Upper lobe of right lung (tissue), 1 donor: ENCODE results near the gene AFF1. TPM values are rescaled to one million over a fixed set of nuclear protein-coding genes. Genes with fewer than 3 reads are reported as not detected.
"Not testable (repeated sequence)": the region's sequence is repeated elsewhere in the genome, so short reads cannot be mapped to it uniquely, and the experiment has no call there.

Experiments
- ATAC-seq: fragments of 200-7000 bp; cut with Tn5 transposase; one replicate; pipeline ENCODE4 v1.9.1; 2020; ENCODE audit warnings: mild to moderate bottlenecking, moderate library complexity
- DNase-seq: peaks from one replicate; pipeline ENCODE4 v3.0.0-alpha.2; 2020
- H3K27ac ChIP-seq: fragments of 200-600 bp; one replicate; pipeline ENCODE4 v1.8.0; 2022
- H3K27me3 ChIP-seq: fragments of 200-600 bp; one replicate; pipeline ENCODE4 v1.8.0; 2022; ENCODE audit warnings: mild to moderate bottlenecking
- H3K36me3 ChIP-seq: fragments of 200-600 bp; one replicate; pipeline ENCODE4 v1.8.0; 2022
- H3K4me1 ChIP-seq: fragments of 200-600 bp; one replicate; pipeline ENCODE4 v1.8.0; 2022
- H3K4me3 ChIP-seq: fragments of 200-600 bp; one replicate; pipeline ENCODE4 v1.8.0; 2022; ENCODE audit warnings: mild to moderate bottlenecking
- H3K9me3 ChIP-seq: fragments of 200-600 bp; one replicate; pipeline ENCODE4 v1.8.0; 2022
- intact Hi-C: fragments of 100-400 bp; cut with DNase I; formaldehyde crosslinking; loops from one replicate; pipeline ENCODE4 v1.11.0; 2022
- total RNA-seq: library from RNA; stranded (reverse); fragmentation: NEBNext Ultra II Directional; extraction: Animal tissue kit (Norgen Biotek cat#: 25700); gene quantifications from one replicate; pipeline ENCODE4 v1.2.1, GENCODE V29; 2021
- TF ChIP-seq, protein P1 (sequence below): fragments of 200-600 bp; IDR thresholded peaks from one replicate; pipeline ENCODE4 v1.8.0; 2022; ENCODE audit warnings: antibody characterized with exemption
- donor health status: DM: no; HTN: yes; CAD: no; lungs with severe emphysema.

Gene AFF1
- total RNA-seq, 1 donor from 2014 or later, result 103 TPM

DNA sequence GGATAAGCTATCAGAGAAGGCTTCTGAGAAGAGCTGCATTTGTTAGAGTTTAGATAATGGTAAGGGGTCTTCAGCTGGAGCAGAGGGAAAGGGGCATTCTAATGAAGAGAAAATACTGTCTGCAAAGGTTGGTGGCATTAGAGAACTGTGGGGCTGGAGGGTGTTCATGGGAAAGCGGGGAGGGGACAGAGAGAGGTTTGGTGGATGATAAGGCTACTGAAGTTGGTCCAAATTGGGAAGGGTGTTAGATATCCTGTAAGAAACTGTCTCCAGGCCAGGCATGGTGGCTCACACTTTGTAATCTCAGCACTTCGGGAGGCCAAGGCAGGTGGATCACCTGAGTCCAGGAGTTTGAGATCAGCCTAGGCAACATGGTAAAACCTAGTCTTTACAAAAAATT is 59.9 kb downstream of the AFF1 start:
- no peaks in the 10 kb centered on the region for H3K9me3 ChIP-seq
- ATAC-seq (no peak), DNase-seq (no peak)
- H3K4me3 ChIP-seq, result no peak overlapping the region
- H3K27me3 ChIP-seq, result no peaks in the 10 kb centered on the region
- H3K4me1 ChIP-seq, result peaks cover 7% of the 10 kb centered on the region
- no peaks in the 10 kb centered on the region for H3K36me3 ChIP-seq
- intact Hi-C loops, result no loop called here
- TF ChIP-seq, protein P1, sequence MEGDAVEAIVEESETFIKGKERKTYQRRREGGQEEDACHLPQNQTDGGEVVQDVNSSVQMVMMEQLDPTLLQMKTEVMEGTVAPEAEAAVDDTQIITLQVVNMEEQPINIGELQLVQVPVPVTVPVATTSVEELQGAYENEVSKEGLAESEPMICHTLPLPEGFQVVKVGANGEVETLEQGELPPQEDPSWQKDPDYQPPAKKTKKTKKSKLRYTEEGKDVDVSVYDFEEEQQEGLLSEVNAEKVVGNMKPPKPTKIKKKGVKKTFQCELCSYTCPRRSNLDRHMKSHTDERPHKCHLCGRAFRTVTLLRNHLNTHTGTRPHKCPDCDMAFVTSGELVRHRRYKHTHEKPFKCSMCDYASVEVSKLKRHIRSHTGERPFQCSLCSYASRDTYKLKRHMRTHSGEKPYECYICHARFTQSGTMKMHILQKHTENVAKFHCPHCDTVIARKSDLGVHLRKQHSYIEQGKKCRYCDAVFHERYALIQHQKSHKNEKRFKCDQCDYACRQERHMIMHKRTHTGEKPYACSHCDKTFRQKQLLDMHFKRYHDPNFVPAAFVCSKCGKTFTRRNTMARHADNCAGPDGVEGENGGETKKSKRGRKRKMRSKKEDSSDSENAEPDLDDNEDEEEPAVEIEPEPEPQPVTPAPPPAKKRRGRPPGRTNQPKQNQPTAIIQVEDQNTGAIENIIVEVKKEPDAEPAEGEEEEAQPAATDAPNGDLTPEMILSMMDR, result no peak
- H3K27ac ChIP-seq, result no peak overlapping the region

DNA sequence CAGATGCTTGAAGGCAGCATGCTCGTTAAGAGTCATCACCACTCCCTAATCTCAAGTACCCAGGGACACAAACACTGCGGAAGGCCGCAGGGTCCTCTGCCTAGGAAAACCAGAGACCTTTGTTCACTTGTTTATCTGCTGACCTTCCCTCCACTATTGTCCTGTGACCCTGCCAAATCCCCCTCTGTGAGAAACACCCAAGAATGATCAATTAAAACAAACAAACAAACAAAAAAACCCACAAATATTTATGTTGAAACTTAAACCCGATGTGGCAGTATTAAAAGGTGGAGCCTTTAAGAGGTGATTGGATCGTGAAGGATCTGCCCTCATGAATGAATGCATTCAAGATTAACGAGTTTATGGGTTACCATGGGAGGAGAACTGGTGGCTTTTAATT is 61.7 kb downstream of the AFF1 start:
- H3K36me3 ChIP-seq, H3K27ac ChIP-seq, DNase-seq, ATAC-seq, H3K9me3 ChIP-seq, H3K4me3 ChIP-seq, H3K27me3 ChIP-seq, intact Hi-C loops: not testable (repeated sequence)
- peaks cover 21% of the 10 kb centered on the region for H3K4me1 ChIP-seq

DNA sequence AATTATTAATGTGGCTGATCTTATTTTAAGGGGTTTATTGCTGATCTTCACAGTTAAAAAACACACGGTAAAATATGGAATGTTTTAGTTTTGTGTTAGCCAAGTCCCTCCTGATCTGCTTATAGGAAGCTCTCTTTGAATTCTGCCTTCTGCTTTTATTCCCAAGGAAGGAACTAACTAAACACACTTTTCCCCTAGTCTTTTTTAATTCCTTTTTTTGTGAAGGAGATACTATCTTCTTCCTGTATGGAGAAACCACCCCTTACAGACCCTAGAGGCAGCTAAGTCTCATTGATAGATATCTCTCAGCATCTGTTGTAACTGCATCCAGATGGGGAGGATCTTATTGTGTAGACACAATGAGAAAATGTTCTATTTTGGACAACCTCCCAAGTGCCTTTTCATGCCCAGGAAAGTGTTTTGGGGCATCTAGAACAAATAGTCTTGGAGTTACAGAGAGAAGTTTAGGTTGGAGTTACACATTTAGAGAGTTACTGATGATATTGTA is 64.4 kb downstream of the AFF1 start:
- Histone ChIP-seq H3K4me3 (no peak overlapping the region), H3K27me3 (no peaks in the 10 kb centered on the region), H3K27ac (peak overlapping the region; percentile 47), H3K36me3 (no peaks in the 10 kb centered on the region), H3K9me3 (no peaks in the 10 kb centered on the region), H3K4me1 (peaks cover 18% of the 10 kb centered on the region)
- TF ChIP-seq, protein P1, result no peak
- ATAC-seq (no peak), DNase-seq (no peak)
- intact Hi-C loops, result no loop called here

DNA sequence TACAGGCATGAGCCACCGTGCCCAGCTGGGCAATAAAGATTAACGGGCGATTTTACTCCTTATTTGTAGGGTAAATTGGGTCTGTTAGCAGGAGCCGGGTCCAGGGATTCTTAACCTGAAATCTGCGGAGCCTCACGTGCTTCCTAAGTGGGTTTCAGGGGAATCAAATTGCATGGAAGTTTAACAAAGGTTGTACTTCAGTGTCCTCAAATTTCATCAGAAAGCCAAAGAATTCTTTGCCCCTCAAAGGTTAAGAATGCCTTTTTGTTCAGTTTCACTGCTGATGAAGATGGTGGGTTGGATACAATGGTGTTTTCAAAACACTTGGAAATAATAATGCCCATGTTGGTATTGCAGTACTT is 67.9 kb downstream of the AFF1 start:
- Histone ChIP-seq H3K27me3 (no peaks in the 10 kb centered on the region), H3K4me1 (peaks cover 26% of the 10 kb centered on the region), H3K27ac (no peak overlapping the region), H3K4me3 (no peak overlapping the region), H3K36me3 (no peaks in the 10 kb centered on the region), H3K9me3 (no peaks in the 10 kb centered on the region)
- intact Hi-C loops, result loop anchor here (10.0 kb wide), 2 partner anchors 68 to 82 kb away; partner anchors contain the start of gene AFF1
- ATAC-seq, result no peak
- TF ChIP-seq, protein P1, result no peak
- DNase-seq, result no peak

DNA sequence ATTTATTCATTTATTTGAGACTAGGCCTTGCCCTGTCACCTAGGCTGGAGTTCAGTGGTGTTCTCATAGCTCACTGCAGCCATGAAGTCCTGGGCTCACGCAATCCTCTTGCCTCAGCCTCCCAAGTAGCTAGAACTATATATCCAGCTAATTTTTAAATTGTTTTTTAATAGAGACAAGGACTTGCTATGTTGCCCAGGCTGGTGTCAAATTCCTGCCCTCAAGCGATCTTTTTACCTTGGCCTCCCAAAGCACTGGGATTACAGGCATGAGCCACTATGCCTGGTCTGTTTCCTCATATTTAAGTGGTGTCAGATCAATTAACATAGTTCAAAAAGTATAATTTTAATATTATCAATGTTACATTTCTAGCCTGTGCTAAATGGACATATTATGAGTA is 68.5 kb downstream of the AFF1 start:
- TF ChIP-seq, protein P1, result no peak
- intact Hi-C loops, result loop anchor here (10.0 kb wide), 2 partner anchors 68 to 82 kb away; partner anchors contain the start of gene AFF1
- H3K9me3 ChIP-seq, result no peaks in the 10 kb centered on the region
- H3K4me3 ChIP-seq, result no peak overlapping the region
- no peak overlapping the region for H3K27ac ChIP-seq
- no peaks in the 10 kb centered on the region for H3K36me3 ChIP-seq
- H3K4me1 ChIP-seq, result peaks cover 29% of the 10 kb centered on the region
- no peaks in the 10 kb centered on the region for H3K27me3 ChIP-seq
- no peak for ATAC-seq
- DNase-seq, result no peak

DNA sequence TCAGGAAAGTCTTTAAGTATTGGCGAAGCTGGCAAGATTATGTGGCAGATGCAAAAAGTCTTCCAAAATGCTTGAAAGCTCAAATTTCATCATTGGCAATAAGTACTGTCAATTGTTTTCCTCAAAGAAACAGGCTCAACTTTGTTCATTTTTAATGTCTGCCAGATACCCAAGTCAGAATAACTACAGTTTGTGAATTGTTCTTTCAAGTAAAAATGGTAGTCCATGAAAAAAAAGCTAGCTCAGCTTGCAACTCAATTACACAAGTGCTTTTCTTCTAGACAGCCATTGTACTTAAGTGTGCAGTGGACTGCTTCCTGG is 70.5 kb downstream of the AFF1 start:
- peak overlapping the region; percentile 98 for H3K27ac ChIP-seq
- H3K9me3 ChIP-seq, result no peaks in the 10 kb centered on the region
- no peak for DNase-seq
- no peaks in the 10 kb centered on the region for H3K27me3 ChIP-seq
- peaks cover 38% of the 10 kb centered on the region for H3K4me1 ChIP-seq
- H3K4me3 ChIP-seq, result no peak overlapping the region
- TF ChIP-seq, protein P1, result no peak
- intact Hi-C loops, result loop anchor here (10.0 kb wide), 2 partner anchors 71 to 79 kb away; partner anchors contain the start of gene AFF1
- no peaks in the 10 kb centered on the region for H3K36me3 ChIP-seq
- ATAC-seq, result no peak
